ENCODE measurements around the gene HJURP.

HJURP gene

DNA sequence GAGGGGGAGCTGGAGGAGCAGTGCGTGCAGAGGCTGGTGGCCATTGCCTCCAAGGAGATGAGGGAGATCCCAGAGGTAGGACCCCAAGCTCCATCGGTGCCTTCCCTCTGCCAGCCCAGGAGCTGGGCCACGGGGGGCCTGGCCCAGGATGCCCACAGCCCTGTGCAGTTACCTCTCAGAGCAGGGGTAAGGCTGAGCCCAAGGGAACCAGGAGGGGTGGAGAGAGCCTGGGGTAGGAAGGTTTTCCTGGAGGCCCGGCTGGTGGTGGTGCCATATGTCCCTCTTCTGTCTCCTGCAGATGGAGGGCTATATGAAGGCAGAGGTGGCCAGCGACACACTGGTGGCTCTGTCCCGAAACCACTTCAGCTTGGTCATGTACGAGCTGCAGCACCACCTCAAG is 64.8 kb downstream of the HJURP start:
- DNase-seq = no peak

All from T1000 (cell line).